Hepatocyte (in vitro differentiated cells): Measurements from ENCODE around the gene PGP. TPM values are rescaled to one million over a fixed set of nuclear protein-coding genes. Genes with fewer than 3 reads are reported as not detected.

Experiments used
- DNase-seq: peaks from one replicate; pipeline ENCODE4 v3.0.0-alpha.2; 2016; ENCODE audit warnings: low spot score
- H2AFZ ChIP-seq: fragments of 200-600 bp; sonication (generic); 2 replicates; pipeline ENCODE4 v1.6.0; 2016; ENCODE audit warnings: antibody characterized with exemption, mild to moderate bottlenecking
- H3K27ac ChIP-seq: fragments of 200-600 bp; sonication (generic); 2 replicates; pipeline ENCODE4 v1.5.1; 2016; ENCODE audit warnings: mild to moderate bottlenecking
- H3K27me3 ChIP-seq: fragments of 200-600 bp; sonication (generic); 2 replicates; pipeline ENCODE4 v1.6.1; 2016
- H3K36me3 ChIP-seq: fragments of 200-600 bp; sonication (generic); replicated peaks from 2 replicates; pipeline ENCODE4 v1.5.1; 2016; ENCODE audit warnings: low read depth; ENCODE audit not compliant: insufficient read depth
- H3K4me1 ChIP-seq: fragments of 200-600 bp; sonication (generic); 2 replicates; pipeline ENCODE4 v1.5.1; 2016; ENCODE audit warnings: mild to moderate bottlenecking, moderate library complexity; ENCODE audit not compliant: insufficient read depth
- H3K4me2 ChIP-seq: fragments of 200-600 bp; sonication (generic); 2 replicates; pipeline ENCODE4 v1.6.0; 2016
- H3K4me3 ChIP-seq: fragments of 200-600 bp; sonication (generic); 2 replicates; pipeline ENCODE4 v1.5.1; 2016; ENCODE audit warnings: mild to moderate bottlenecking
- H3K79me2 ChIP-seq: fragments of 200-600 bp; sonication (generic); 2 replicates; pipeline ENCODE4 v1.6.0; 2017; ENCODE audit warnings: mild to moderate bottlenecking
- H3K9me2 ChIP-seq: fragments of 200-600 bp; sonication (generic); replicated peaks from 2 replicates; pipeline ENCODE4 v1.6.0; 2017; ENCODE audit warnings: mild to moderate bottlenecking; ENCODE audit not compliant: insufficient read depth
- H3K9me3 ChIP-seq: fragments of 200-600 bp; sonication (generic); 2 replicates; pipeline ENCODE4 v1.5.1; 2016; ENCODE audit warnings: low read depth, mild to moderate bottlenecking
- H4K20me1 ChIP-seq: fragments of 200-600 bp; sonication (generic); 2 replicates; pipeline ENCODE4 v1.6.0; 2016; ENCODE audit warnings: mild to moderate bottlenecking; ENCODE audit not compliant: insufficient read depth, poor library complexity, severe bottlenecking
- CTCF ChIP-seq: fragments of 200-600 bp; sonication (generic); IDR thresholded peaks from 2 replicates; pipeline ENCODE4 v1.5.1; 2016; ENCODE audit warnings: antibody characterized with exemption, mild to moderate bottlenecking; ENCODE audit not compliant: poor library complexity
- EZH2 ChIP-seq: fragments of 200-600 bp; sonication (generic); IDR thresholded peaks from 2 replicates; pipeline ENCODE4 v1.6.1; 2016; ENCODE audit warnings: antibody characterized with exemption, mild to moderate bottlenecking, borderline replicate concordance
- EZH2phosphoT487 ChIP-seq: fragments of 200-600 bp; sonication (generic); IDR thresholded peaks from one replicate; pipeline ENCODE4 v1.6.1; 2018; ENCODE audit warnings: antibody characterized with exemption, mild to moderate bottlenecking, low read depth, moderate library complexity; ENCODE audit not compliant: unreplicated experiment, severe bottlenecking
- WGBS: methylation state at CpG from one replicate; pipeline ENCODE4 v1.1.6; 2016; ENCODE audit warnings: low lambda C conversion rate; ENCODE audit errors: missing lambda C conversion rate; 5-methylcytosine and 5-hydroxymethylcytosine counted together
- polyA plus RNA-seq: library from polyadenylated mRNA; unstranded; fragments of >200 nt; fragmentation: Nextera tagmentation; extraction: Ambion mirVana; gene quantifications from 2 replicates; pipeline ENCODE4 v1.2.1, GENCODE V29; 2016
- total RNA-seq: library from RNA; depleted of rRNA; stranded (reverse); fragments of >200 nt; gene quantifications from 2 replicates; pipeline ENCODE4 v1.2.3, GENCODE V29; 2014

Gene PGP
- total and polyA plus RNA-seq, 2 experiments from 2014 or later, result 20.6 to 38.0 TPM

GRCh38 chr16:2194852-2195321 lies 19.8 kb downstream of the PGP start:
- Histone ChIP-seq H3K4me2 (peak overlapping the region; percentile 92), H2AFZ (no peak overlapping the region), H3K9me2 (no peaks in the 10 kb centered on the region), H3K36me3 (no peaks in the 10 kb centered on the region), H3K79me2 (no peaks in the 10 kb centered on the region), H3K4me1 (peaks cover 10% of the 10 kb centered on the region), H3K27ac (no peak overlapping the region), H3K9me3 (no peaks in the 10 kb centered on the region), H3K27me3 (peaks cover 23% of the 10 kb centered on the region), H4K20me1 (no peaks in the 10 kb centered on the region), H3K4me3 (no peak overlapping the region)
- TF ChIP-seq EZH2, result no peak
- TF ChIP-seq CTCF, result peak; percentile 51
- DNase-seq, result peak; percentile 69
- 18% methylated on average over 10 of the region's 10 CpGs for WGBS

GRCh38 chr16:2194166-2194834 lies 20.3 kb downstream of the PGP start:
- Histone ChIP-seq H3K4me3 (no peak overlapping the region), H2AFZ (no peak overlapping the region), H3K27me3 (peaks cover 23% of the 10 kb centered on the region), H3K27ac (no peak overlapping the region), H4K20me1 (no peaks in the 10 kb centered on the region), H3K36me3 (no peaks in the 10 kb centered on the region), H3K79me2 (no peaks in the 10 kb centered on the region), H3K9me2 (no peaks in the 10 kb centered on the region), H3K9me3 (no peaks in the 10 kb centered on the region), H3K4me2 (no peak overlapping the region), H3K4me1 (peaks cover 10% of the 10 kb centered on the region)
- 74% methylated on average over 16 of the region's 16 CpGs for WGBS
- DNase-seq, result peak; percentile 70
- TF ChIP-seq EZH2phosphoT487 (no peak), CTCF (no peak), EZH2 (no peak)

- Histone ChIP-seq H2AFZ (no peak overlapping the region), H3K27me3 (peaks cover 5% of the 10 kb centered on the region), H3K9me2 (no peaks in the 10 kb centered on the region), H3K4me2 (no peak overlapping the region), H3K4me1 (peaks cover 10% of the 10 kb centered on the region), H3K9me3 (no peaks in the 10 kb centered on the region), H3K36me3 (no peaks in the 10 kb centered on the region), H3K79me2 (no peaks in the 10 kb centered on the region), H3K27ac (no peak overlapping the region), H3K4me3 (no peak overlapping the region), H4K20me1 (no peaks in the 10 kb centered on the region)
- 91% methylated on average over 11 of the region's 11 CpGs for WGBS
- DNase-seq, result no peak
- TF ChIP-seq EZH2phosphoT487, result no peak
- no peak for TF ChIP-seq EZH2
- TF ChIP-seq CTCF, result no peak
Measured at GRCh38 chr16:2191446-2191706, 23.3 kb downstream of the PGP start.
